Measurements from ENCODE around the gene CDK6. TPM values are rescaled to one million over a fixed set of nuclear protein-coding genes. Genes with fewer than 3 reads are reported as not detected.

The CDK6 gene
- total RNA-seq, 4 donors from 2014 or later = 19.7 to 51.1 (median 33.8) TPM

GRCh38 chr7:92784935-92785334 is 51.4 kb downstream of the CDK6 start:
- Histone ChIP-seq H3K4me3 (no peak overlapping the region), H3K9me3 (peaks cover 0 to 7% (median 0%) of the 10 kb centered on the region in 3 donors), H3K27me3 (no peaks in the 10 kb centered on the region), H3K4me1 (peaks cover 14 to 65% (median 21%) of the 10 kb centered on the region in 3 donors), H3K36me3 (no peaks in the 10 kb centered on the region), H3K27ac (peak overlapping the region; percentile 56 to 79 (median 65))
- TF ChIP-seq POLR2AphosphoS5 (IDR thresholded peaks at IDR 0.05) = no peak
- TF ChIP-seq, protein P1, sequence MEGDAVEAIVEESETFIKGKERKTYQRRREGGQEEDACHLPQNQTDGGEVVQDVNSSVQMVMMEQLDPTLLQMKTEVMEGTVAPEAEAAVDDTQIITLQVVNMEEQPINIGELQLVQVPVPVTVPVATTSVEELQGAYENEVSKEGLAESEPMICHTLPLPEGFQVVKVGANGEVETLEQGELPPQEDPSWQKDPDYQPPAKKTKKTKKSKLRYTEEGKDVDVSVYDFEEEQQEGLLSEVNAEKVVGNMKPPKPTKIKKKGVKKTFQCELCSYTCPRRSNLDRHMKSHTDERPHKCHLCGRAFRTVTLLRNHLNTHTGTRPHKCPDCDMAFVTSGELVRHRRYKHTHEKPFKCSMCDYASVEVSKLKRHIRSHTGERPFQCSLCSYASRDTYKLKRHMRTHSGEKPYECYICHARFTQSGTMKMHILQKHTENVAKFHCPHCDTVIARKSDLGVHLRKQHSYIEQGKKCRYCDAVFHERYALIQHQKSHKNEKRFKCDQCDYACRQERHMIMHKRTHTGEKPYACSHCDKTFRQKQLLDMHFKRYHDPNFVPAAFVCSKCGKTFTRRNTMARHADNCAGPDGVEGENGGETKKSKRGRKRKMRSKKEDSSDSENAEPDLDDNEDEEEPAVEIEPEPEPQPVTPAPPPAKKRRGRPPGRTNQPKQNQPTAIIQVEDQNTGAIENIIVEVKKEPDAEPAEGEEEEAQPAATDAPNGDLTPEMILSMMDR (IDR thresholded peaks at IDR 0.05) = no peak
- WGBS, 2 donors (ENCODE audit: low coverage in 1 of 2) = 89 to 93% methylated on average over 5 of the region's 5 CpGs
- no peak for ATAC-seq

- H3K4me1 ChIP-seq = peaks cover 18 to 79% (median 21%) of the 10 kb centered on the region in 3 donors
These were observed 52.8 kb downstream of the CDK6 start for GRCh38 chr7:92783260-92784201.

GRCh38 chr7:92782855-92783254 is 53.5 kb downstream of the CDK6 start:
- WGBS, 2 donors (ENCODE audit: low coverage in 1 of 2) = 82 to 83% methylated on average over 1 to 3 of the region's 3 CpGs
- TF ChIP-seq POLR2A (IDR thresholded peaks at IDR 0.05) = no peak
- TF ChIP-seq, protein P1 (IDR thresholded peaks at IDR 0.05) = no peak
- TF ChIP-seq EP300 (IDR thresholded peaks at IDR 0.05) = no peak
- no peaks in the 10 kb centered on the region for H3K9me3 ChIP-seq
- H3K27me3 ChIP-seq = no peaks in the 10 kb centered on the region
- H3K27ac ChIP-seq = peak overlapping the region in 1 of 4 donors; percentile 79
- no peak for ATAC-seq
- no peaks in the 10 kb centered on the region for H3K36me3 ChIP-seq
- H3K4me3 ChIP-seq = no peak overlapping the region
- peaks cover 18 to 84% (median 21%) of the 10 kb centered on the region in 3 donors for H3K4me1 ChIP-seq

More at GRCh38 chr7:92783260-92784201, 52.8 kb downstream of the CDK6 start:
- ATAC-seq = no peak
- no peak overlapping the region for H3K4me3 ChIP-seq
- 45 to 70% methylated on average over 2 to 3 of the region's 3 CpGs for WGBS, 2 donors (ENCODE audit: low coverage in 1 of 2)
- no peaks in the 10 kb centered on the region for H3K27me3 ChIP-seq
- no peak for TF ChIP-seq EP300 (IDR thresholded peaks at IDR 0.05)
- no peak for TF ChIP-seq POLR2AphosphoS5 (IDR thresholded peaks at IDR 0.05)
- TF ChIP-seq POLR2A (IDR thresholded peaks at IDR 0.05) = no peak
- TF ChIP-seq, protein P1 (IDR thresholded peaks at IDR 0.05) = no peak
- H3K27ac ChIP-seq = peak overlapping the region in 2 of 4 donors; percentile 69 to 79
- no peaks in the 10 kb centered on the region for H3K36me3 ChIP-seq
- peaks cover 0 to under 1% (median 0%) of the 10 kb centered on the region in 3 donors for H3K9me3 ChIP-seq

DNA sequence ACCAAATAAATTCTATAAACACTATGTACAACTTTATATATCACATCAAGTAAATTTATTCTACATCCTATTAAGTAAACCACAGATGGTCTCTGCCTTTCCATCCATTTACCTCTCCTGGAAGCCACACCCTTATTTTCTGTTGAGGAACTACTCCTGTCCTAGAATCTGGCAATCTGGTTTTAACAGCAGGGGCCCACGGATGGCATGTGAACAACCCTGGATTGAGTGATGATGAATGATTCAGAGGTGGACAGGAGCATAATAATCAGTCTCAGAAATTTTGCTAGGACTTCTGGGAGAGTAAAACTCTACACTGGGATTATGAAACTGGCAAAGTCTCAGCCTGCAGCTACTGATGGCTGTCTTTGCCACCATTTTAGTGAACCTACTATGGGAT is 54.1 kb downstream of the CDK6 start:
- WGBS, 2 donors (ENCODE audit: low coverage in 1 of 2) = 38% methylated on average over 1 of the region's 1 CpG; no CpG with 5 or more reads in 1 of the 2 donors
- H3K4me3 ChIP-seq = no peak overlapping the region

More for the DNA sequence above, 54.1 kb downstream of the CDK6 start:
- Histone ChIP-seq H3K36me3 (no peaks in the 10 kb centered on the region), H3K4me1 (peaks cover 18 to 84% (median 21%) of the 10 kb centered on the region in 3 donors), H3K9me3 (no peaks in the 10 kb centered on the region), H3K27me3 (no peaks in the 10 kb centered on the region), H3K27ac (peak overlapping the region in 1 of 4 donors; percentile 79)
- ATAC-seq = no peak
- TF ChIP-seq EP300 (IDR thresholded peaks at IDR 0.05) = no peak
- TF ChIP-seq, protein P1 (IDR thresholded peaks at IDR 0.05) = no peak
- no peak for TF ChIP-seq POLR2AphosphoS5 (IDR thresholded peaks at IDR 0.05)
- no peak for TF ChIP-seq POLR2A (IDR thresholded peaks at IDR 0.05)

Measured in gastroesophageal sphincter (tissue), 4 donors.